Type B pancreatic cell (in vitro differentiated cells): ENCODE results near the gene HOXC10. TPM values are rescaled to one million over a fixed set of nuclear protein-coding genes. Genes with fewer than 3 reads are reported as not detected.

Source experiments
- DNase-seq: peaks from one replicate; pipeline ENCODE4 v3.0.0; 2021; ENCODE audit warnings: mixed read lengths; ENCODE audit not compliant: unreplicated experiment; ENCODE audit errors: extremely low spot score
- H3K27ac Mint-ChIP-seq: 2 replicates; pipeline ENCODE4 v1.8.0; 2021; ENCODE audit warnings: mild to moderate bottlenecking, mixed read lengths
- H3K27me3 Mint-ChIP-seq: 2 replicates; pipeline ENCODE4 v1.8.0; 2021; ENCODE audit warnings: mixed read lengths
- H3K36me3 Mint-ChIP-seq: 2 replicates; pipeline ENCODE4 v1.8.0; 2021; ENCODE audit warnings: mixed read lengths
- H3K4me1 Mint-ChIP-seq: one replicate; pipeline ENCODE4 v1.8.0; 2021; ENCODE audit warnings: mixed read lengths; ENCODE audit not compliant: unreplicated experiment
- H3K4me3 Mint-ChIP-seq: 2 replicates; pipeline ENCODE4 v1.8.0; 2021; ENCODE audit warnings: mild to moderate bottlenecking, mixed read lengths
- H3K9me3 Mint-ChIP-seq: 2 replicates; pipeline ENCODE4 v1.8.0; 2021; ENCODE audit warnings: mixed read lengths
- total RNA-seq: library from RNA; stranded (reverse); gene quantifications from 2 replicates; pipeline ENCODE4 v1.2.1, GENCODE V29; 2021; ENCODE audit warnings: low replicate concordance
- TF ChIP-seq, protein P1 (sequence below): fragments of 200-600 bp; sonication (generic); conservative IDR thresholded peaks from 2 replicates; pipeline ENCODE4 v1.5.0; 2021; ENCODE audit warnings: antibody characterized with exemption, mild to moderate bottlenecking

Gene HOXC10
- total RNA-seq, 1 donor from 2014 or later = not detected

- Mint-ChIP-seq H3K9me3 (no peaks in the 10 kb centered on the region), H3K27ac (peak within 1 kb of the TSS; percentile 41), H3K36me3 (no peaks in the 10 kb centered on the region), H3K4me3 (peak within 1 kb of the TSS; percentile 85), H3K27me3 (peaks cover 100% of the 10 kb centered on the region), H3K4me1 (peaks cover 9% of the 10 kb centered on the region)
- no peak for DNase-seq
- TF ChIP-seq, protein P1, sequence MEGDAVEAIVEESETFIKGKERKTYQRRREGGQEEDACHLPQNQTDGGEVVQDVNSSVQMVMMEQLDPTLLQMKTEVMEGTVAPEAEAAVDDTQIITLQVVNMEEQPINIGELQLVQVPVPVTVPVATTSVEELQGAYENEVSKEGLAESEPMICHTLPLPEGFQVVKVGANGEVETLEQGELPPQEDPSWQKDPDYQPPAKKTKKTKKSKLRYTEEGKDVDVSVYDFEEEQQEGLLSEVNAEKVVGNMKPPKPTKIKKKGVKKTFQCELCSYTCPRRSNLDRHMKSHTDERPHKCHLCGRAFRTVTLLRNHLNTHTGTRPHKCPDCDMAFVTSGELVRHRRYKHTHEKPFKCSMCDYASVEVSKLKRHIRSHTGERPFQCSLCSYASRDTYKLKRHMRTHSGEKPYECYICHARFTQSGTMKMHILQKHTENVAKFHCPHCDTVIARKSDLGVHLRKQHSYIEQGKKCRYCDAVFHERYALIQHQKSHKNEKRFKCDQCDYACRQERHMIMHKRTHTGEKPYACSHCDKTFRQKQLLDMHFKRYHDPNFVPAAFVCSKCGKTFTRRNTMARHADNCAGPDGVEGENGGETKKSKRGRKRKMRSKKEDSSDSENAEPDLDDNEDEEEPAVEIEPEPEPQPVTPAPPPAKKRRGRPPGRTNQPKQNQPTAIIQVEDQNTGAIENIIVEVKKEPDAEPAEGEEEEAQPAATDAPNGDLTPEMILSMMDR = no peak
Observed at GRCh38 chr12:54000116-54001114, 15.5 kb downstream of the HOXC10 start, which contains the start of gene HOXC9. Gene HOXC9, plus strand, starts transcription at chr12:54000161. Its CDS starts 28 bp downstream, at chr12:54000189.

DNA sequence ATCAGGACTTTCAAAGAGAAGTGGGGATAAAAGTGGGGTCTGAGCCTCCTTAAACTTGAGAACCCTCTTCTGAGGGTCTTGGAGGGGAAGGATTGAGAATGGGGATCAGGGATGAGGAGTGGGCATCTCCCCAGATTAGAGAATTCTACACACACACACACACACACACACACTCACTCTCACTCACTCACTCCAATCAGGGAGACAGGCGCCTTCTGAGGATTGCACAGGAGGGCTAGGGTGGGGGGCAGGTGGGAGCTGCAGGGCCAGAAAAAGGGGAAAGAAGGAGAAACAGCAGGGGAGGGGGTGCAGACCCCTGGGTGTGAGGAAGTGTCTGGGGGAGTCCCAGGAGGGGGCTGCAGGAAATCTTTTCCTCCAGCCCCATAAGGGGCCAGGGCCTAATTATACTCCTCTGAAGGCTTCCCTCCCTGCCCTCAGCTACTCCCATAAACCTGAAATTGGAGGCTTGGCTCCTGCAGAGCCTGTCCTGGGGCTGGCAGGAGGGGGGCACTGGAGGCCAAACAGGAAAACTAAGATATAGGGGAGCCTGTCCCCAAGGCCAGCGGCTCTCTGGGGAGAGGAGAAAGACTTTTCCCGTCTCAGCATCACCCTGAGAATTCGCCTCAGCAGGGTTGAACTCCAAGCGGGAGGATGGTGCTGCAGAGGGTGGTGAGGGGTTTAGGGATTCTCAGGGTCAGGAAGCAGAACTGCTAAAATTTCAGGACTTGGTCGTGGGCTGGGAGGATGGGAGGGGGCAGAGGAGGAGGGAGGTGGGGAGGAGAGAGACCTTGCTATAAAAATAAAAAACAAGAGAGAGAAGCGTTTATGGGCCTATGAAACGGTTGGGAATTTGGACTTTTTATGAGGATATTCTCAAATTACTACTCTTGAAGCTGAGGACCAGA lies 16.6 kb downstream of the HOXC10 start:
- no peak overlapping the region for H3K27ac Mint-ChIP-seq

DNA sequence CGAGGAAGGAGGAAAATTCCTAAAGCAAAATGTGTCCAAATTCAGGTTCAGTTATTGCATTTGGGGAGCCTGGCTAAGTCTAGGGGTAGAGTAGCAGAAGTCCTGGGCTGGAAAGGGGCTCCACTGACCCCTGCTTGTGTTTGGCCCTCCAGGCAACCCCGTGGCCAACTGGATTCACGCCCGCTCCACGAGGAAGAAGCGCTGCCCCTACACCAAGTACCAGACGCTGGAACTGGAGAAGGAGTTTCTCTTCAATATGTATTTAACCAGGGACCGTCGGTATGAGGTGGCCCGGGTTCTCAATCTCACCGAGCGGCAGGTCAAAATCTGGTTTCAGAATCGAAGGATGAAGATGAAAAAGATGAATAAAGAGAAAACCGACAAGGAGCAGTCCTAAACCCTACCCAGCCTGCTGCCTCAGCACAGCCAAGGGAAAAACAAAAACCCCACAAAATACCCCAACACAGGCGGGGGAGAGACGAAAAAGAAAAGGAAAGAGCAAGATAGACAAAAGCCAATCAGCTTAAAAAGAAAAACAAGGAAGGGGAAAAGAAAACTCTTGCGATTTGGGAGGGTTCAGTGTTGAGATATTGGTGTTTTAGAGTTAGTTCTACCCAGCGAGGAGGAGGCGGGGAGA lies 17.4 kb downstream of the HOXC10 start:
- Mint-ChIP-seq H3K27ac (no peak overlapping the region), H3K27me3 (peaks cover 100% of the 10 kb centered on the region)
- TF ChIP-seq, protein P1 = no peak

More for the DNA sequence above, 16.6 kb downstream of the HOXC10 start:
- Mint-ChIP-seq H3K4me3 (no peak overlapping the region), H3K4me1 (peaks cover 19% of the 10 kb centered on the region), H3K36me3 (no peaks in the 10 kb centered on the region), H3K9me3 (no peaks in the 10 kb centered on the region), H3K27me3 (peaks cover 100% of the 10 kb centered on the region)
- no peak for DNase-seq
- TF ChIP-seq, protein P1 = no peak

DNA sequence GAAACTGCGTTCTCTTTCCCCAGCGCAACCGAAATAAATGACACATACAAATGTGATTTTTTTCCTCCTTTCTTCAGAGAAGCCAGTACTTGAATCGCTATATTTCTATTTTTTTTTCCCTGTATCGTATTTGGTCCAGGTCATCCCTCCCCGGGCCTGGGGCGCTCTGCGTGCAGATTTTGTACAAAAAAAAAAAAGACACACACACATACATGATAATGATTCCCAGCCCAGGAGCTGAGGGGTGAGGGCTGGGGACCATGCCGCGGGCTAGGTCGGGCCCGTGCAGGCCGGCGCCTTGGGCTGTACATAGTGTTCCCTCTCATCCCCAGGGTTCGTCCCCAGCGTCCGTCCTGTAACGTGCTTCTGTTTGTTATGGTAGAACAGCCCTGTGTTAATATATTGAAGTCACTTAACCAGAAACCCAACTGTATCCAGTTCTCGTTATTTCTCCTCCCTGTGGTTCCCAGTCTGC lies 18.0 kb downstream of the HOXC10 start:
- no peak for DNase-seq
- Mint-ChIP-seq H3K27ac (no peak overlapping the region), H3K4me1 (peaks cover 19% of the 10 kb centered on the region), H3K9me3 (no peaks in the 10 kb centered on the region), H3K36me3 (no peaks in the 10 kb centered on the region), H3K27me3 (peaks cover 100% of the 10 kb centered on the region), H3K4me3 (no peak overlapping the region)
- TF ChIP-seq, protein P1 = no peak

More for the DNA sequence above, 17.4 kb downstream of the HOXC10 start:
- no peak for DNase-seq
- Mint-ChIP-seq H3K4me1 (peaks cover 19% of the 10 kb centered on the region), H3K36me3 (no peaks in the 10 kb centered on the region), H3K9me3 (no peaks in the 10 kb centered on the region), H3K4me3 (no peak overlapping the region)

DNA sequence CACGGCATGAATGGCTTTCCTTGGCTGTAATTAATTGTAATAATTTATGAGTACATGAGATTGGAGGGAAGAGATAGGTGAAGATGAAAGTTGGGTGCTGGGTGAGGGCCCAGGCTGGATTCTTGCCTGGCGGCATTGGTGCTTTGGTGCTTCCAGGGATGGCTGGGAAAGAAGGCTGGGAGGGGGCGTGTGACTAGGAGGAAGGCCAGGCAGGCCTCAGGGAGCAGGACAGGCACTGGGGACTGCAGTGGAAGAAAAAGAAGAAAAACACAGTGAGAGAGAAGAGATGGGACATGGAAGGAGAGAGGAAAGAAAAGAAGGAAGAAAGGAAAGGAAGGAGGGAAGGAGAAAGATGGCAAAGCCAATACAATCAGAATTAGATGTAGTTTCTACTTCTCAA lies 18.7 kb downstream of the HOXC10 start:
- TF ChIP-seq, protein P1 = no peak
- Mint-ChIP-seq H3K36me3 (no peaks in the 10 kb centered on the region), H3K9me3 (no peaks in the 10 kb centered on the region), H3K27me3 (peaks cover 100% of the 10 kb centered on the region), H3K27ac (no peak overlapping the region), H3K4me1 (peaks cover 19% of the 10 kb centered on the region), H3K4me3 (no peak overlapping the region)
- DNase-seq = no peak
